ENCODE measurements around the gene RPL29.

- TF ChIP-seq POLR2AphosphoS5 (IDR thresholded peaks at IDR 0.05; ENCODE audit: insufficient read depth, low read depth, low read length), result no peak
- no peak for TF ChIP-seq CTCF (IDR thresholded peaks at IDR 0.05; ENCODE audit: extremely low read depth in 1 of 2, insufficient read depth in 1 of 2, low read depth in 1 of 2, low read length in 2 of 2)
- TF ChIP-seq POLR2A (IDR thresholded peaks at IDR 0.05; ENCODE audit: low read depth, low read length), result no peak
- no peak for TF ChIP-seq EZH2 (IDR thresholded peaks at IDR 0.05; ENCODE audit: borderline replicate concordance, low read depth, low read length, severe bottlenecking)
- TF ChIP-seq GATA2 (IDR thresholded peaks at IDR 0.05; ENCODE audit: insufficient read depth, insufficient read length, low read depth, low read length), result no peak
- TF ChIP-seq JUN (IDR thresholded peaks at IDR 0.05; ENCODE audit: borderline replicate concordance, insufficient read depth, insufficient read length, low read depth), result no peak
- TF ChIP-seq MAX (IDR thresholded peaks at IDR 0.05; ENCODE audit: insufficient read depth, insufficient read length), result no peak
- no peak for TF ChIP-seq FOS (IDR thresholded peaks at IDR 0.05; ENCODE audit: borderline replicate concordance, insufficient read depth, low read length)
Observed at GRCh38 chr3:51999846-52000245, 4.2 kb upstream of the RPL29 start.

Measured in endothelial cell of umbilical vein (primary cell).